ENCODE data around the gene ZNF106.

The ZNF106 gene

DNA sequence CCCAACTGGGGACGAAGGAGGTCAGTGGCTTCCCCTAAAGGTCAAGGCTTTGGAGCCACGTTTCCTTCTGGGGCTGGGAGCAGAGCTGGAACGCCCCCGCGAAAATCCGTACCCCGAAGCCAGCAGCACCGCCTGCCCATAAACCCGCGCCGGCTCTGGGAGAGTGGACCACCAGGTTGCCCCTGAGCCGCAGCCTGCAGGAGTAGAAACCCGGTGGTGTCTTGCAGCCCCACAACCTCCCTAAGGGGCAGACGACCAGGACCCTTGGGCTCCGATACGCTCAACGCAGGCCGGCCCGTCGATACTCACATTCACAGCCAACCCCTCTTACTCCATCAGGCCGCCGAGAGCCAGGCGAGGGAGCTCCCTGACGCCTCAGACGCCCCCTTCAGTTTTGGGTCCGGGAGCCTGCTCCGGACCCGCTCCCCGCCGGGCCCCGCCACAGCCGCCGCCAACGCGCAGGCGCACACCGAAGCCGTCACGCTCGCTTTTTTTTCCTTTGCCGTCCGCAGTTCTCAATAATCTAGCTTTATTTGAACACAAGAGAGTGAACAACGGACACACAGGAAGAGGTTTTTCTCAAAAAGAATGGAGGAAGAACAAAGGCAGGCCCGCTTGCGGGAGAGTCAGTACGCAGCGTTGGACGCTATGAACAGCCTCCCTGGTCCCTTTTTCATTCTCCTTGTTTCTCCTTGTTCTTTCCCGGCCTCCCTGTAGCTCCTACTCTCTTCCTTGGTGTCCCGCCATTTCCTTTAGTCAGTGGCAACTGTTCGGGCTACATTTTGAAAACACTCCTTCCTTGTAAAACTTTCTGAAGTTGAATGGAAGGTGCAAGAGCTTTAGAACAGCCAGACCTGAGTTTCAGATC is at the start of gene ZNF106:
Gene ZNF106, minus strand, starts transcription at position 471 of the 868 bp plus-strand sequence. CDS start 18,852 bp downstream, outside the sequence.
- DNase-seq (ENCODE audit: low read depth), result peak; percentile 85

DNA sequence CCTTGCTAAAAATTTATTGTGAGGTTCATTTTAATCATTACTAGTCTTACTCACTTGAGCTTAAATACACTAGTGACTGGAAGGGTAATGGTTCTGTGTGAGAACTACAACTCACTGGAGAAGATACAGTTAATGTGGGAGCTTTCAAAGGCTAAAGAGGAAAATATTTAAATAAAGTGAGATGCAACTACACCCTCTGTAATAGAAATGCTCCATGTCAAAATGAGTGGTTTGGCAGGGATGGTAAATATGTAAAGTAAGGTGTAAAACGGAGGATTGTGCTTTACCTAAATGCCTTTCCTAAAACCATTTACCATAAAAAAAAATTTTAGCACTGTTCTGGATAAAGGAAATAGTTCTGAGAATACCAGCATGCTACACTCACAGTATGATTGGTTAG is 42.3 kb upstream of the ZNF106 start:
- DNase-seq (ENCODE audit: low read depth), result no peak

DNA sequence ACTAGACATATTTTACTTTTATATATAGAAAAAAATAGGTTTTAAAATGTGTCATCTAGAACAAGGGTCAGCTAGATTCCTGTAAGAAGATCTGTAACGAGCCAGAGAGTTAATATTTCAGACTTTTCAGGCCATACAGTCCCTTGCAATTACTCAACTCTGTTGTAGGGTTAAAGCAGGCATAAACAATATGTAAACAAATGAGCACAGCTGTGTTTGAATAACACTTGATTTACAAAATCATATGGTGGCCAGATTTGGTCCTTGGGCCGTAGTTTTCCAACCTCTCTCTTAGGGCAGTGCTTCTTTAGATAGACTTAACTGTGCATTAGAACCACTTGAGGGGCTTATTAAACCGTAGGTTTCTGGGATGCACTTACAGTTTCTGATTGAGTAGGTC is 38.0 kb upstream of the ZNF106 start:
- no peak for DNase-seq (ENCODE audit: low read depth)

DNA sequence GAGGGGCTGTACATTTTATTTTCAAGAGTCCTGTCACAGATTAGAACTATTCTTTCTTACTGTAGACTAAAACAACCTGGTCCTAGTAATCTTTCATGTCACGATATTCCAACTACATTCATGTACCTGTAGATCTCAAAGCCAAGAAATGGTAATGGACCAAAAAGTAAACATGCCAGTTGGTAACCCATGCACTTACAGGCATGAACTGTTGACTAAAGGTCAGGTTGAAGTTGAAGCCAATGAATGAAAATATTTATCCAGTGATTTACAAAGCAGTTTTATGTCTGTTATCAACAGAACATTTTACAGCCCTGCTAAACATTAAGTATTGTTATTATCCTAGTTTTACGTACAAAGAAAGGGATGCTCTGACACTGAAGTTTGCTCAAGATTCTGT is 32.4 kb upstream of the ZNF106 start:
- no peak for DNase-seq (ENCODE audit: low read depth)

DNA sequence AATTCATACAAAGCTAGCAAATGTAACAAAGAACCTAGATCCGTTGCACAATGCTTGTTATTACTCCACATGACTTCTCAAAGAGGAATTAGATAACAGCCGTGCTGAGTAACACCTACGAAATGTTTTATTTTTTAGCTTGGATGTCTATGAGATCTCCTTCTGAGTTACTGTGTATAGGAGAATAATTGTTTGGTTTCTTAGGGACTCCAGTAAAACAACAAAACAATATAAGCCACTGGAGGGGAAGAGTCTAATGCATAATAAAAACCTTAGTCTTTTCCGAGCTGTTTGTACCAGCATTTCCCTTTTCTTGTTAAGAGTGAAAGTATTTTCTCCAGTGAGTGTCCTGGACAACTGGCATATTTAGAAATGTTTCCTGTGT is 20.1 kb upstream of the ZNF106 start:
- no peak for DNase-seq (ENCODE audit: low read depth)

DNA sequence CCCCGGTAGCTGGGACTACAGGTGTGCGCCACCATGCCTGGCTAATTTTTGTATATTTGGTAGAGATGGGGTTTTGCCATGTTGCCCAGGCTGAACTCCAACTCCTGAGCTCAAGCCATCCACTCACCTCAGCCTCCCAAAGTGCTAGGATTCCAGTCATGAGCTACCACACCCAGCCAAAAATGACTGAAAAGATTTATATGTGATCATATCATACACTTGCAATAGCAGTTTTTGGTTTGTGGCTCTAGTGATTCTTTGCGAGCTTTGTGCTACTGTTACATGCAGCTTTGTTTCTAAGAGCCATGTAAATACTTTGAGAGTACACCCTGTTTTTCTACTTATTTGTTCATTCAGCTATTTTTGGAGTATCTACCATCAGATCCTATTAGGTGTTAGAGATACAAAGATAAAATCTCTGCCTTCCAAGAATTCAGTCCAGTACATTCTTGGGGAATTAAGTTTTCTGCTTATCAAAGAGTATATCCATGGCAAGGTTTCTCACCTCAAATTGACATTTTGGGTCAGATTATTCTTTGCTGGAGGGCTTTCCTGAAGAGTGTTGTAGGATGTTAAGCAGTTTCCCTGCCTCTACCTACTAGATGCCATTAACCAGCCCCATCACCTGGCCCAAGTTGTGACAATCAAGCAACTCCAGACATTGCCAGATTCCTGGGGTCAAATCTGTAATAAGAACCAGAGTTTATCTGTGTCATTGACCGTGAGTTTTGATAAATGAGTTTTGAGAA is 19.5 kb upstream of the ZNF106 start:
- DNase-seq (ENCODE audit: low read depth), result no peak

DNA sequence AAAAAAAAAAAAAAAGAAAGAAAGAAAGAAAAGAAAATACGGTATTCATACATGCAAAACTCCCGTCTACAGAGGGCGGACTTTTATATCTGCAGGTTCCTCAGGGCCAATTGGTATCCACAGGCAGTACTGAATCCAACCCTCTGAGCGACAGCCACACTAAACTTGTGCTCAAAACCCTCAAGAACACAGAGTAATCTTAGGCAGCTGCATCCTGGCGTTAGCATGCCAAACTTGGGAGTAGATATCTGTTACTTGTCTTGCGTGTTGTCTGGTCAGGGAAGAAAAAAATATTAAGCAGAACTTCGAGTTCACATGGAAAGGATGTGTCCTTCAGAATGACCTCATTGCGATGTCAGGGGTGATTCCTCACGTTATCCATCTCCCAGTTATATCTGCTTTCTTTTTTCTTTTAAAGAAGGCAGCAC is 17.3 kb upstream of the ZNF106 start:
- no peak for DNase-seq (ENCODE audit: low read depth)

DNA sequence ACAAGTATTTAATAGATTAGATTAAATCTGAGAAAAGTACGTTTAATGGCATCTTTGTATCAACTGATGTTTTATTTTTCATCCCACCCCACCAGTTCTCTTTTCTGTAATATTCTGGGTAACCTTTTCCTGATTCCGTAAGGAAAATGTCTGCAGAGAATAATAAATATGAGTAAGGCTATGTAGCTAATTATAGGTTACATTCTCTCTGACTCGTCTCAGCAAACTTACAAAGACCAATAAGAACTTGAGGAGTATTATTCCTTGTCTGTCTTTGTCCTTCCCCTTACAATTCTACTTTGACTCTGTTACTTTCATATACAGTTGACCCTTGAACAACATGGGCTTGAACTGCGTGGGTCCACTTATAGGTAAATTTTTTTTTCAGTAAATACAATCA is 16.6 kb upstream of the ZNF106 start:
- DNase-seq (ENCODE audit: low read depth), result no peak

DNA sequence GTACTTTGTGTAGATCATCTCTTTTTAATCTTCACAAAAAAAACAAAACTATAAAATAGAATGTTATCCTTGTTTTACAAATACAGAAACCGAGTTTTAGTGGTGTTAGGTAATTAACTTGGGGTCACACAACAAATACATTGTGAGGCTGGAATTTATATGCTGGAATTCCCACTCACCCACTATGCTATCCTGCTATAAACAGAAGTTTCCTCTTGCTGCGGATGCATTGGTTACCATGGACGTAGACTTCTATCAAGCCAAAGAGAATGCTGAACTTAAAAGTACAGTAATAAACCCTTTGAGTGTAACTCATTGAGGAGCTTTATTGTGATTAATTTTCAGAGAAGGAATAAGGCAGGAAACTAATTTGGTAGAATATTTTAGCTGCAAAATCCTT is 13.7 kb upstream of the ZNF106 start:
- DNase-seq (ENCODE audit: low read depth), result no peak

DNA sequence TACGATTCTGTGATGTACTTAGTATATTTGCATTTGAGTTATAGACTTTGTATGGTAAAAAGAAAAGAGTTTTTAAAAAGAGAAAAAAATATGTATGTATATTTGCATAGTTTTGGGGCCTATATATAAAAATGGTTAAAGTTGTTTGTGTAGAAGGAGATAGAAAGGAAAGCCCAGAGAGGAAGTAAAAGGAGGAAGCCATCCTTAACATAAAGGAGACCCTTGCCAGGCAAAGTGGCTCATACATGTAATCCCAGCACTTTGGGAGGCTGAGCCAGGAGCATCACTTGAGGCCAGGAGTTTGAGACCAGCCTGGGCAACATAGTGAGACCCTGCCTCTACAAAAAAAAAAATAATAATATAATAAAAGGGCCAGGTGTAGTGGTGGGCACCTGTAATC is 12.9 kb upstream of the ZNF106 start:
- DNase-seq (ENCODE audit: low read depth), result no peak

DNA sequence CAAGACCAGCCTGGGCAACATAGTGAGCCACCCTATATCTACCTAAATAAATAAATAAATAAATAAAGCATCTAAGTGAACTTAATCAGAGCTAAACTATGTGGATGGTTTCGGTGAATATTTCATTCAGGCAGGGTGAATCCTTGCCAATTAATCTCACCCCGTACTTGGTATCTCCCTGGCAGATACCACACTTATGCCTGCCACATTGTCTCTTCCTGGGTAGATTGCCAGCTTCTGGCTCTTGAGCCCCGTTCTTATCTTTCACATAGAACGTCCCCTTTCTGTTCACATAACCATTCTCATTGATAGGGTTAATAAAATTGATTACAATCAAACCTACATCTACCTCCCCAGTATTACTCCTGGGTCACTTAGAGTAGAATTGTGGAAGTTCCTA is 11.5 kb upstream of the ZNF106 start:
- no peak for DNase-seq (ENCODE audit: low read depth)

DNA sequence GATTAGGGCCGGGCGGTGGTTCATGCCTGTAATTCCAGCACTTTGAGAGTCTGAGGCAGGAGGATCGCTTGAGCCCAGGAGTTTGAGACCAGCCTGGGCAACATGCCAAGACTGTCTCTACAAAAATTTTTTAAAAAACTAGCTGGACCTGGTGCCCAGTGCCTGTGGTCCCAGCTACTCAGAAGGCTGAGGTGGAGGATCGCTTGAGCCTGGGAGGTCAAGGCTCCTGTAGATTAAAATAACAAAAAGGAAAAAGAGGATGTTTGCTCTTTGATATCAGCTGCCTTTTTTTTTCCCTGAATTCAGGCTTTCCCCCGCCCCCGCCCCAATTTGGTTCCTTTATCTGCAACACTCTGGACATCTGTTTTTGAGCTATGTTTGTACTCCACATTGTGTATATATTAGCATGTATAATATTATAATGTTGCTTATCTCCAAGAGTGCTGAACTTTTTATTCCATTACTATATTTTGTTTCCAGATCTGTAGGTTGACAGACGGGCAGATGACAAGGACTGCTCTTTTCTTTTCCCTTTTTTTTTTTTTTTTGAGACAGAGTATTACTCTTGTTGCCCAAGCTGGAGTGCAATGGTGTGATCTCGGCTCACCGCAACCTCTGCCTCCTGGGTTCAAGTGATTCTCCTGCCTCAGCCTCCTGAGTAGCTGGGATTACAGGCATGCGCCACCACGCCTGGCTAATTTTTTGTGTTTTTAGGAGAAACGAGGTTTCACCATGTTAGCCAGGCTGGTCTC is 9.1 kb upstream of the ZNF106 start:
- no peak for DNase-seq (ENCODE audit: low read depth)

DNA sequence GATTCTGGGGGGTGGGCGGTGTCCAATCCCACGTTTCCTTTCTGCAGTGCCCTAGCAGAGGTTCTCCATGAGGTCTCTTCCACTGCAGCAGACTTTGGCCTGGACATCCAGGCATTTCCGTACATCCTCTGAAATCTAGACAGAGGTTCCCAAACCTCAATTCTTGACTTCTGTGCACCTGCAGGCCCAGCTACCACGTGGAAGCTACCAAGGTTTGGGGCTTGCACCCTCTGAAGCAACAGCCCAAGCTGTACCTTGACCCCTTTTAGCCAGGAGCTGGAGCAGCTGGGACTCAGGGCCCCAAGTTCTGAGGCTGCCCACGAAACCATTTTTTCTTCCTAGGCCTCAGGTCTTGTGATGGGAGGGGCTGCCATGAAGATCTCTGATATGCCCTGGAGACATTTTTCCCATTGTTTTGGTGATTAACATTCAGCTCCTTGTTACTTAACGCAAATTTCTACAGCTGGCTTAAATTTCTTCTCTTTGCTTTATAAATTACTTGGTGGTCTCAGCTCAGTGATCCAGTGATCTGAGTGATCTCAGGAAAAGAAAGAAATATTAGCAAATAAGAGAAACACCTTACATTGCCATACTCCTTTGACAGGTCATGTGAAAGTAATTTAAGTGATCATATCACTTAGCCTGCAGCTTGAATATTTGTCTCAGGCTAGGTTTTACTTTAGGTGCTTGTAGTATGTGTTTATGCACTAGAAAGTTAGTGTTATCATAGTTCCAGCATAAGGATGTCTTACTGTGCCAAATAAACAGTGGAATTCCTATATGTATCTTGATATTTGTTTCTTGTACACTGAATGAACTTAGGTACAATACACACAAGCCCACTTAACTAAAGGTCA is 7.5 kb upstream of the ZNF106 start:
- no peak for DNase-seq (ENCODE audit: low read depth)

DNA sequence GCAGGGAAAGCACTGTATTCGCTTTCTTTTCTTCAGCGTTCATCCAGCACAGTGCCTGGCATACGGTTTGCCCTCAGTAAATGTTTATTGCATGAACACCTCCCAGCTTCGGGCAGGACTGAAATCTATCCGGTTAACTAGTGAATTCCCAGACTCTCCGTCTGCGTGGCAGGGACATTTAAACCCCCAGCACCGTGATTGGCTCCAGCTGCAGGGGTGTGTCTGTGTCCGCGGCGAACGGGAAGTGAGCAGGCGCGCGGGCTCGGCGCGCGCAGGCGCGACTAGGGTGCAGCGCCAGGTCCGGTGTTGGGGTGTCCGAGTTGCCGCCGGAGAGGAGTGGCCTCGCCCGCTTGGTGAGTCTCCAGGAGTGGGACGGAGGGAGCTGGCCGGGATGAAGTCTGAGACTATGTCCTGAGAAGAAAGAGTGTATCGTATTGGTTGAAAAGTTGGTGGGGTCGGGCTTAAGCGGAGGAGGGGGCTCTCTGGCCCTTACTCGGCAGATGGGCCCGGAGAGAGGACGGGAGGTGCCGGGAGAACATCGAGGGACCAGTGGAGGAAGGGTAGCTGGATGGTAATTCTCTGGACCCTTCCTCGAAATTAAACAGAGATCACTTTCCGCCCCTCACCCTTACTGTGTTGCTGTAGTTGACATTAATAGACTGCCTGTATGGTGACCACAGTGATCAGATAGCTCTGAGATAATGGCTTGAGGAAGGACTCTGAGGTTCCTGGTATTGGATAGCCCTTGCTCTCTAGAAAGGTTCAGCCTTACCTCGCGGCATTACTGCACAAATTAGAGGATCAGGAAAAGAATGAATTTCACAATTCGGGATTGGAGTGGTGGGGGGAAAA is 4.6 kb upstream of the ZNF106 start, which contains the start of gene SNAP23:
Gene SNAP23, plus strand, starts transcription at position 274 of the 852 bp plus-strand sequence. CDS start 16,213 bp downstream, outside the sequence.
- DNase-seq (ENCODE audit: low read depth), result peak; percentile 89

DNA sequence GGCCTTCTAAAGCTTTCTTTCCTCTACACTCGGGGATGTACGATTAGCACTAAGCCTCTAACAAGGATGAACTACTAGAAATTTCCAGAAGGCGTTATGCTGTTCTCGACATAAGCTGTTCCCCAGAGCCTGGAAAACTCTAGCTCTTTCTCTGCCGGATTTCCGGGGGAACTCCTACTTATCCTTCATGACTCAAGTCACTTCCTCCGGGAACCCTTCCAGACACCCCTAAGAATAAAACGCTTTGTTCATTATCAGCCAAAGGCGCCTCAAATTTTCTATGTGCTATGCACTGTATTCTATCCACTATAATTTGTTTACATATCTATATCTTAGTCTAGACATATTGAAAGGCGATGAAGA is 4.0 kb upstream of the ZNF106 start:
- DNase-seq (ENCODE audit: low read depth), result peak; percentile 47

DNA sequence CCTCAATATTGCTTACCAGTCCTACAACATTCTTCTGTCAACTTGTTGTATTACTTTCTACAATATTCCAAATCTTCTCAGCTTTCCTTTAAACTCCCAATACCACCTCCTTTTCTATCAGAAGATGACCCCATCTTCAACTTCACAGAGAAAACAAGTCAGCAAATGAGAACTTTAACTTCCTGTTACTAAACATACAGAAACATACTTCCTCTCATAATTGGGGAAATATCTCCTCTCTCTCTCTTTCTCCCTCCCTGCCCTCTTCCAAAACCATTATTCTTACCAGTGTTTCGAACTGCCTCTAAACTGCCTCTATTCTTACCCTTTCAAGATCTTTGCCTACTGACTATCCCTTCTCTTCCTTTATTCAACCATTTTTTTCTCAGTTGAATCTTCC is 2.7 kb upstream of the ZNF106 start:
- no peak for DNase-seq (ENCODE audit: low read depth)

DNA sequence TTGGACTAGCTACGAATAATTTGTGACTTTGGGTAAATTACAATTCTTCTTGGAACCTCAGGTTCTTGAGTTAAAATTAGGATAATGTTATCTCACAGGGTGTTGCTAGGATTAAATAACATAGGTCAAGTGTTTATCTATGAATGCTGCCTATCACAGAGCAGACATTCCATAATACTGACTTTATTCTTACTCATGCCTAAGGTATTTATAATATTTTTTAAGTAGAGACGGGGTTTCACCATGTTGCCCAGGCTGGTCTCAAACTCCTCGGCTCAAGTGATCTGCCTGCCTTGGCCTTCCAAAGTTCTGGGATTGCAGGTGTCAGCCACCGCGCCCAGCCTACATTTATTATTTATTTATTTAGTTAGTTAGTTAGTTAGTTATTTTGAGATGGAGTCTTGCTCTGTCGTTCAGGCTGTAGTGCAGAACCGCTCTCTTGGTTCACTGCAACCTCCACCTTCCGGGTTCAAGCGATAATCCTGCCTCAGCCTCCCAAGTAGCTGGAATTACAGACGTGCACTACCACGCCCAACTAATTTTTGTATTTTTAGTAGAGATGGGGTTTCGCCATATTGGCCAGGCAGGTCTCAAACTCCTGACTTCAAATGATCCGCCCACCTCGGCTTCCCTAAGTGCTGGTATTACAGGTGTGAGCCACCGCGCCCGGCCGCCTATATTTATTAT is 741 bp upstream of the ZNF106 start:
- peak; percentile 28 for DNase-seq (ENCODE audit: low read depth)

DNA sequence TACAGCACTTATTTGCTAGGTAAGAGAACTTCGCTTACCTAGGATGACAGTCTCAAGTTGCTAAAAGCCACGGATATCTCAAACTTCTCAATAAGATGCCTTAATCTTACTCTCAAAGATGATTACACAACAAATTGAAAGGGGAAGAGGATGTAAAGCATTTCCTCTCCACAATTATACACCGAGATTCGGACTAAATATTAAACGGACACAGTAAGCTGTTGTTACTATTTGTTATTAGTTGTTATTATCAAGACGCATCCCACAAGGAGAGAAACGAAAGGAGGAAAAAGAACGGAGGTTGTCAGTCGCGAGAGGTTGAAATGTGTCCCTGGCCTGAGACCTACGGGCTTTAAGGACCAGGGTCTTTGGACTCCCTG is 660 bp downstream of the ZNF106 start:
- no peak for DNase-seq (ENCODE audit: low read depth)

DNA sequence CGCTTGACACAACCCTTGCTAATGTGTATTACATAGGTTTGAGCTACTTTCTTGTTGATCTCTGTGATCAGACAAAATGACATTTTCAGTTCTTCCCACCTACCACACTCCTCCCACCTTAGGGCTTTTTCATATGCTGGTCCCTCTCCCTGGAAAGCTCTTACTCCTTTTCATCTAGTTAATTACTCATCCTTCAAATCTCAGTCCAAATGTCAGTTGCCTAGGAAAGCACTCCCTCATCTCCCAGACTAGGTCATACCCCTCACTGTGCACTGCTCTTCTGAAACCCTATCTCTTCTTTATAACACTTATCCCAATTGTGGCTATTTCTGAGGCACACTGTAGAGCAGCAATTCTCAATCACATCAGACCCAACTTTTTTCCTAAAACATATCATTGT is 7.3 kb downstream of the ZNF106 start:
- DNase-seq (ENCODE audit: low read depth), result no peak

DNA sequence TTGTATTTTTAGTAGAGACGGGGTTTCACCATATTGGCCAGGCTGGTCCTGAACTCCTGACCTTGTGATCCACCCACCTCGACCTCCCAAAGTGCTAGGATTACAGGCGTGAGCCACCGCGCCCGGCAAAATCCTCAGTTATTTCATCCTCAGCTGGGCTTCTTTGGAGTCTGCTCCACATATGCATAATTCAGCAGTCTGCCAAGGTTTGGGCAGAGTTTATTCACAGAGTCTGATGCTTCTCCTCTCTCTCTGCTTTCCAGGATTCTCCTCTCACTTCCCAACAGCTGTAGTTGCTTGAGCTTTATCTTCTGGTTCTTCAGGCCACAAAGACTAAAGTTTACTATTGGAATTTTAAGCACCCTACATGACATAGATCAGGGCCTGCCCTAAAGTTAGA is 8.2 kb downstream of the ZNF106 start:
- DNase-seq (ENCODE audit: low read depth), result no peak

All from fibroblast of the conjunctiva (primary cell).